NB4 (cell line): ENCODE measurements around the gene MSANTD4.
"Not testable (repeated sequence)": the region's sequence is repeated elsewhere in the genome, so short reads cannot be mapped to it uniquely, and the experiment has no call there.

Experiments used
- DNase-seq: peaks from one replicate; pipeline ENCODE4 v3.0.0; 2010; ENCODE audit warnings: low read depth
- H3K4me3 ChIP-seq: one replicate; pipeline ENCODE4 v1.5.1; 2011; ENCODE audit warnings: mild to moderate bottlenecking, low read depth, low read length, moderate library complexity
- MYC ChIP-seq: IDR thresholded peaks from 2 replicates; pipeline ENCODE4 v1.6.1; 2011; ENCODE audit warnings: low read depth, low read length
- POLR2A ChIP-seq: IDR thresholded peaks from 2 replicates; pipeline ENCODE4 v1.6.1; 2011; ENCODE audit warnings: mild to moderate bottlenecking; ENCODE audit not compliant: insufficient read length; ENCODE audit errors: extremely low read depth
- TF ChIP-seq, protein P1 (sequence below): IDR thresholded peaks from 2 replicates; pipeline ENCODE4 v1.6.1; 2011; ENCODE audit warnings: low read depth, low read length
- TF ChIP-seq, protein P2 (sequence below): IDR thresholded peaks from one replicate; pipeline ENCODE4 v1.5.1; 2012; ENCODE audit warnings: low read depth, low read length

Gene MSANTD4

GRCh38 chr11:106021967-106022794 is at the start of gene MSANTD4:
Gene MSANTD4 (minus strand): TSS chr11:106022240. CDS start chr11:106010917, 11,323 bp downstream.
- DNase-seq: peak; percentile 99
- TF ChIP-seq POLR2A: peak; percentile 47
- TF ChIP-seq, protein P1, sequence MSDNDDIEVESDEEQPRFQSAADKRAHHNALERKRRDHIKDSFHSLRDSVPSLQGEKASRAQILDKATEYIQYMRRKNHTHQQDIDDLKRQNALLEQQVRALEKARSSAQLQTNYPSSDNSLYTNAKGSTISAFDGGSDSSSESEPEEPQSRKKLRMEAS: peak; percentile 42
- TF ChIP-seq MYC: 0 out of 2 replicates have a peak, but pooled peaks have one; percentile 19
- TF ChIP-seq, protein P2, sequence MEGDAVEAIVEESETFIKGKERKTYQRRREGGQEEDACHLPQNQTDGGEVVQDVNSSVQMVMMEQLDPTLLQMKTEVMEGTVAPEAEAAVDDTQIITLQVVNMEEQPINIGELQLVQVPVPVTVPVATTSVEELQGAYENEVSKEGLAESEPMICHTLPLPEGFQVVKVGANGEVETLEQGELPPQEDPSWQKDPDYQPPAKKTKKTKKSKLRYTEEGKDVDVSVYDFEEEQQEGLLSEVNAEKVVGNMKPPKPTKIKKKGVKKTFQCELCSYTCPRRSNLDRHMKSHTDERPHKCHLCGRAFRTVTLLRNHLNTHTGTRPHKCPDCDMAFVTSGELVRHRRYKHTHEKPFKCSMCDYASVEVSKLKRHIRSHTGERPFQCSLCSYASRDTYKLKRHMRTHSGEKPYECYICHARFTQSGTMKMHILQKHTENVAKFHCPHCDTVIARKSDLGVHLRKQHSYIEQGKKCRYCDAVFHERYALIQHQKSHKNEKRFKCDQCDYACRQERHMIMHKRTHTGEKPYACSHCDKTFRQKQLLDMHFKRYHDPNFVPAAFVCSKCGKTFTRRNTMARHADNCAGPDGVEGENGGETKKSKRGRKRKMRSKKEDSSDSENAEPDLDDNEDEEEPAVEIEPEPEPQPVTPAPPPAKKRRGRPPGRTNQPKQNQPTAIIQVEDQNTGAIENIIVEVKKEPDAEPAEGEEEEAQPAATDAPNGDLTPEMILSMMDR: no peak
- peak within 1 kb of the TSS; percentile 85 for H3K4me3 ChIP-seq

DNA sequence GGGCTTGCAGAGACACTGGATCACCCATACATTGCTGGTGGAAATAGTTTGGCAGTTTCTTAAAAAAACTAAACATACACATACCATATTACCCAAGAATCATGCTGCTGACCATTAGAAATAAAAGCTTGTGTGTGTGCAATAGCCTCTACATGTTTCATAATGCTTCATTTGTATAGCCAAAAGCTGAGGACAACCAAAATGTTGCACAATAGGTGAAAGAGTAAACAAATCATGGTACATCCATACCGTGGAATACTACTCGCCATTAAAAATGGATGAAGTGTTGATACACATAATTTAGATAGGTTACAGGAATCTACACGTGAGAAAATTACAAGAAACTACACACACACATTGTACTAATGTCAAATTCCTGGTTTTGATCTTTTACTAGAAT is 48.6 kb upstream of the MSANTD4 start:
- H3K4me3 ChIP-seq: no peak overlapping the region
- no peak for TF ChIP-seq POLR2A
- no peak for TF ChIP-seq MYC
- TF ChIP-seq, protein P1: no peak
- TF ChIP-seq, protein P2: no peak
- DNase-seq: no peak

- TF ChIP-seq, protein P2: no peak
- TF ChIP-seq, protein P1: no peak
- TF ChIP-seq POLR2A (no peak), MYC (no peak)
- no peak for DNase-seq
- no peak overlapping the region for H3K4me3 ChIP-seq
Measured at GRCh38 chr11:106063009-106063408, 41.0 kb upstream of the MSANTD4 start.

DNA sequence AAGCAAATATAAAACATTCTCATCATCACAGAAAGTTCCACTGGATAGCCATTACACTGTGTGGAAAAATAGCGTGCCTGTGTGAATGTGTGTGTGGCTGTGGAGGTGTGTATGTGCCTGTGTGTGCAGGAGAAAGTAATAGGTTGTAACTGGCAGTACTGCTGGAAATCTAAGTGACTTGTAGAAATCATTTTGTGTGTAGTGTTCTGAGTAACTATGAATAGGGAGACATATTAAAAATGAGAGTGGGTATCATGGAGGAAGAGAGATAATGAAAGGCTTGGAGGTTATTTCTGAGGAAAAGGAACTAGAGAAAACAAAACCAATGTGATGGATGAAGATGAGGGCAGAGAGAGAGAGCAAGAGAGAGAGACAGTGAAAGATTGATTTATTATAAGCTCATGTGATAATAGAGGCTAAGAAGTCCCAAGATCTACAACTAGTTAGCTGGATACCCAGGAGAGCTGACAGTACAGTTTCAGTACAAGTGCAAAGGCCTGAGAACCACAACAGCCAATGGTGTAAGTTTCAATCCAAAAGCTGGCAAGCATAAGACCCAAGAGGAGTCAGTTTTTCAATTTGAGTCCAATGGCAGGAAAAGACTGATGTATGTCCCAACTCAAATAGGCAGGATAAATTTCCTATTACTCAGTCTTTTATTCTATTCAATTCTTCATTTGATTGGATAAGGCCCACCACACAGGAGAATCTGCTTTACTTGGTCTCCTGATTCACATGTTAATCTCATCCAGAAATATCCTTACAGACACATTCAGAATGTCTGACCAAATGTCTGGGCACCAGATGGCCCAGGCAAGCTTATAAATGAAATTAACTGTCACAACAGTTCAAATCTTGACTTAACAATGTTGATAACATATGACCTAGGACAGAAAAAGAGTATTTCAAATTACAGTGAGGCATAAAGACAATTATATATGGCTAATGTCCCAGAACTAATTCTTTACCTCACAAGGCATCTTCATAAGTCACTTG is 40.2 kb upstream of the MSANTD4 start:
- TF ChIP-seq, protein P2: no peak
- TF ChIP-seq POLR2A (no peak), MYC (no peak)
- TF ChIP-seq, protein P1: no peak
- no peak overlapping the region for H3K4me3 ChIP-seq
- no peak for DNase-seq

DNA sequence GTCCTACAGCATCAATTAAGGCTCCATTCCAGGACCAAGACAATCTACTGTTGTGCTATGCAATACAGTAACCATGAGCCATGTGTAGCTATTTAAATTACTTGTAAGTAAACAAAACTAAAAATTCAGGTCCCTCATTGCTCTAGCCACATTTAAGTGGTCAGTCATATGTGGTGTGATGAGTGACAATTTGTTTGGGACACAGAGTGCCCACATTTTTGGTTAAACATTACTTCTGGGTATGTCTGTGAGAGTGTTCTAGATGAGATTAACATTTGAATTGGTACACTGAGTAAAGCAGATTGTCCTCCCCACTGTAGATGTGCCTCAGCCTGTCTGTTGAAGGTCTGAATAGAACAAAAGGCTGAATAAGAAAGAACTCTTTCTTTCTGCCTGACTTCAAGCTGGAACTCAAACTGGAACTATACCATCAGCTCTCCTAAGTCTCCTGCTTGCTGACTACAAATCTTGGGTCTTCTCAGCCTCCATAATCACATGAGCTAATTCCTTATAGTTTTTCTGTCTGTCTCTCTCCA is 39.3 kb upstream of the MSANTD4 start:
- DNase-seq: no peak
- no peak overlapping the region for H3K4me3 ChIP-seq
- TF ChIP-seq, protein P1: no peak

GRCh38 chr11:106059617-106060016 is 37.6 kb upstream of the MSANTD4 start:
- DNase-seq: no peak
- TF ChIP-seq, protein P1: no peak
- TF ChIP-seq, protein P2: no peak
- TF ChIP-seq POLR2A: no peak
- no peak for TF ChIP-seq MYC
- no peak overlapping the region for H3K4me3 ChIP-seq

GRCh38 chr11:106058377-106058776 is 36.3 kb upstream of the MSANTD4 start:
- H3K4me3 ChIP-seq, DNase-seq: not testable (repeated sequence)
